OCI-LY1 (cell line): ENCODE results near the gene EMID1.

Experiments
- EZH2 ChIP-seq: fragments of 200-600 bp; sonication (generic), shearing (Covaris generic); IDR thresholded peaks from 2 replicates; pipeline ENCODE4 v1.8.0; 2017; ENCODE audit warnings: borderline replicate concordance, mixed run types, mild to moderate bottlenecking, antibody characterized with exemption, low read length, moderate library complexity, mixed read lengths
- TF ChIP-seq, protein P1 (sequence below): fragments of 200-600 bp; sonication (generic), shearing (Covaris generic); IDR thresholded peaks from 2 replicates; pipeline ENCODE4 v1.5.1; 2017; ENCODE audit warnings: mild to moderate bottlenecking, antibody characterized with exemption, low read length, moderate library complexity, mixed read lengths

- TF ChIP-seq, protein P1, sequence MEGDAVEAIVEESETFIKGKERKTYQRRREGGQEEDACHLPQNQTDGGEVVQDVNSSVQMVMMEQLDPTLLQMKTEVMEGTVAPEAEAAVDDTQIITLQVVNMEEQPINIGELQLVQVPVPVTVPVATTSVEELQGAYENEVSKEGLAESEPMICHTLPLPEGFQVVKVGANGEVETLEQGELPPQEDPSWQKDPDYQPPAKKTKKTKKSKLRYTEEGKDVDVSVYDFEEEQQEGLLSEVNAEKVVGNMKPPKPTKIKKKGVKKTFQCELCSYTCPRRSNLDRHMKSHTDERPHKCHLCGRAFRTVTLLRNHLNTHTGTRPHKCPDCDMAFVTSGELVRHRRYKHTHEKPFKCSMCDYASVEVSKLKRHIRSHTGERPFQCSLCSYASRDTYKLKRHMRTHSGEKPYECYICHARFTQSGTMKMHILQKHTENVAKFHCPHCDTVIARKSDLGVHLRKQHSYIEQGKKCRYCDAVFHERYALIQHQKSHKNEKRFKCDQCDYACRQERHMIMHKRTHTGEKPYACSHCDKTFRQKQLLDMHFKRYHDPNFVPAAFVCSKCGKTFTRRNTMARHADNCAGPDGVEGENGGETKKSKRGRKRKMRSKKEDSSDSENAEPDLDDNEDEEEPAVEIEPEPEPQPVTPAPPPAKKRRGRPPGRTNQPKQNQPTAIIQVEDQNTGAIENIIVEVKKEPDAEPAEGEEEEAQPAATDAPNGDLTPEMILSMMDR = no peak
- no peak for TF ChIP-seq EZH2
Measured at GRCh38 chr22:29157759-29158535, 47.7 kb upstream of the EMID1 start.
